Hepatic stellate cell (primary cell): ENCODE measurements around the gene COMMD2.

ENCODE experiments used
- DNase-seq: peaks from one replicate; pipeline ENCODE4 v3.0.0; 2011; ENCODE audit warnings: low spot score

Gene COMMD2

DNA sequence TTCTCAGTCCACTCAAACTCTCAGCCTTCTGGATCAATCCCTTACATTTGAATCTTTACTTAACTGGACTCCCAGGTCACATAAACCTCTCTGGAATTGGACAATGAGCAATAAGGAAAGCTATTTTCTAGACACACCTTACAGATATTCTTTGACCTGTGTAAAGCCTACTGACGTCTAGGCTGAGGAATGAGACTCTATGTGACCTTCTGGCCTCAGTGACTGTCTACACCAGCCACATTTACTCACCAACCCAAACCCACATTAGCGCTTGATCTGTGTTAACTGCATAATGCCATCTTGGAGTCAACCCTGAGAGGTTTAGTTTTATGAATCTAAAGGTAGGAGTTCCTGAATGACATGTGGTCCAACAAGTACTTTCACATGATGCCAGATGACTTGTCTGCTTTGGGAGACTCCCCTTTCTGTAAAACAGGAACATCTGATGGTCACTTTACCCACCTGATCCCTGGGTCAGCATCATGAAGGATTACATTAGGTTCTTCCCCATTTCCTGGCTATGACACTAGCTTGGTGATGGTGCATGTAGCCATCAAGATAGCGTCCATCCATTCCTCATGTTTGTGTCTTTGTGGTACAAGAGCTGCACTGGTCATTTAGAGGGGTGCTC is 11.4 kb upstream of the COMMD2 start:
- no peak for DNase-seq

GRCh38 chr3:149753717-149754116 is 1.4 kb upstream of the COMMD2 start:
- DNase-seq, result no peak

DNA sequence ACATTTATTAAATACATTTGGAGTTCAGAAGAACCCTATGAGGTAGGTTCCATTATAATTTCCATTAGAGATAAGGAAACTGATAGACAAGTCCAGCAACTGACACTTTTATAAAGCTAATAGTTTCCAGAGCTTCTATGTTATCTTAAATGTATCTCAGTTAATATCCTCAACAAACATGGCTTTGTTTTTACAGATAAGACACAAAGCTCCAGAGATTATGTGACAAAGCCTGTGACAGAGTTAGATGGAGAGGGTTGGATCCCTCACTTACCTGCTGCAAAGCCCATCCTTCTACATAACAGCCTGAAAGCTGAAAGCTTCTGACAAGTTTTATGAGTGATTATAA is 473 bp upstream of the COMMD2 start:
- DNase-seq, result no peak

GRCh38 chr3:149751551-149751950 is 738 bp downstream of the COMMD2 start:
- no peak for DNase-seq

- DNase-seq, result no peak
Measured at GRCh38 chr3:149744606-149745005, 7.7 kb downstream of the COMMD2 start.

GRCh38 chr3:149744151-149744550 is 8.1 kb downstream of the COMMD2 start:
- DNase-seq, result no peak

GRCh38 chr3:149739396-149739795 is 12.9 kb downstream of the COMMD2 start:
- DNase-seq, result no peak

GRCh38 chr3:149738876-149739275 is 13.4 kb downstream of the COMMD2 start:
- no peak for DNase-seq

DNA sequence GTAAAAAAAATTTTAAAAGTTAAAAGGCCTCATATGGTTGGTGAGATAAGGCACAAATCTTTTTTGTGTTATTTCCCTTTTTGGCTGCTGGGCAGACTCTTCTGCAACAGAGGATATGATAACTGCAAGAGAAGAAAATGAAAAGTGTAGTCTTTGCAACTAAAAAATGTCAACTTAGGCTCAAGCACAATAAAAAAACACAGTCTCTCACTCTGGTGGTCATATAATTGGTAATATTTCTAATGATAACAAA is 15.4 kb downstream of the COMMD2 start:
- DNase-seq, result no peak

- peak; percentile 26 for DNase-seq
Measured at GRCh38 chr3:149736175-149736952, 15.9 kb downstream of the COMMD2 start.

DNA sequence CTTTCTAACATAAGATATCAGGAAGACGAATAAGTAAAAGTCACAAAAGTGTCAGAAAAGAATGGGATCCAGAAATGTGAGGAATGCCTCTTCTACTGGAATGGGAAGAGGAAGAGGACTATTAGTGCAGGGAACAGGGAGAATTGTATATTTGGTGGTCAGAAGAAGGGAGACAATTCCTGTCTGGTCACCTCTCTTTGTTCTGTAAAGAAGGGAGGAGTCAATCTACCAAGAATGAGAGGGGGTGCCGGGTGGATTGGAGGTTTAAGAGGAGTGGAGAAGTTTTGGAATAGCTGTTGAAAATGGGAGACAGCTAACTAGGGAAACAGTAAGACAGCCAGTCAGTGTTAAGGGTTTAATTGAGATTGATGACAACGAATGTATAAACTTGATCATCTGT is 20.1 kb downstream of the COMMD2 start:
- no peak for DNase-seq

GRCh38 chr3:149727656-149728055 is 24.6 kb downstream of the COMMD2 start:
- no peak for DNase-seq

- DNase-seq, result no peak
Measured at GRCh38 chr3:149726716-149727407, 25.4 kb downstream of the COMMD2 start.

DNA sequence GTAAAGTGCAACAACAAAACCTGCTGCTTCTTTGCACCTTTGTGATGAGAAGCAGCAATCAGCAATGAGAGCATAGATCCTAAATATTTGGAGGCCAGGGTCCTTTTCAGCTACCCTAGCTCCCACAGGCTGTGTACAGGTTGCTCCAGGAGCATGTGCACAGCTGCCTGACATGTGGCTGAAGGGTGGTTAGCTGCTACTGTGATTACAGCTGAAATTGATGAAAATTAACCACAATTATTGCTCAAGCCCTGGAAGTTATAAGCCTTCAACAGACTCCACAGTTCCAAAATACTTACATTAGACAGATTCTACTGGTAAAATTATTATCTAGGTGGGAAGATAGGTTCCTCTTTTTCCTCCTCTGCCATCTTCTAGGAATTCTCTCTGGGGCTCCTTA is 28.5 kb downstream of the COMMD2 start:
- no peak for DNase-seq

DNA sequence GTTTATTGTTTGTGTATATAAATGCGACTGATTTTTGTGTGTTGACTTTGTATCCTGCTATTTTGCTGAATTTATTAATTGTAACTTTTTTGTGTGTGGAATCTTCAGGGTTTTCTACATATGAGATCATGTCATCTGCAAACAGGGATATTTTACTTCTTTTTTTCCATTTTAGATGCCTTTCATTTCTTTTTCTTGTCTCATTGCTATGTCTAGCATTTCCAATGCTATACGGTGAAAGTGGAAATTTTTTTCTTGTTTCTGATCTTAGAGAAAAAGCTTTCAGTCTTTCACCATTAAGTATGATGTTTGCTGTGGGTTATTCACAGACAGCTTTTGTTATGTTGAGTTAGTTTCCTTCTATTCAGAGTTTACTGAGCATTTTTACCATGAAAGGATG is 31.4 kb downstream of the COMMD2 start:
- DNase-seq, result no peak

GRCh38 chr3:149717391-149718056 is 34.8 kb downstream of the COMMD2 start:
- DNase-seq, result peak; percentile 39

- no peak for DNase-seq
Measured at GRCh38 chr3:149716984-149717383, 35.3 kb downstream of the COMMD2 start.

DNA sequence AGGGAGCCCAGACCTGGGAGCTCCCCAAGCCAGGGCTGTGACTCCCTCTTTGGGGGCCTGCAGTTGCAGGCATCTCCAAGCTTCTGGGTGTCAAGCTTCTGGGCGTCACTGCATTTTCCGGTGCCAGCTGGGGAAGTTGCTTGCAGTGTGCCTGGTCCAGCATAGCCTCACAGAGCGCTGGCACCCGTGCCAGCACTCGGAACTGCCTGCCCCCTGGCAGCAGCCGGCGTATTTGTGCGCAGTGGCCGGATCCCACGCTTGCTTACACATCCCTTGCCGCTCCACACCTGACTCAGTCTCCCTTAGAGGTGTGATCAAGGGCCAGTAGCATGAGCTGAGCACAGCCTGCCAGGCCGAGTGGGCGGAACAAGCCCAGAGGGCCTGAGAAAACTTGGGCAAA is 37.0 kb downstream of the COMMD2 start:
- DNase-seq, result no peak

- no peak for DNase-seq
Measured at GRCh38 chr3:149713730-149714654, 38.3 kb downstream of the COMMD2 start.

DNA sequence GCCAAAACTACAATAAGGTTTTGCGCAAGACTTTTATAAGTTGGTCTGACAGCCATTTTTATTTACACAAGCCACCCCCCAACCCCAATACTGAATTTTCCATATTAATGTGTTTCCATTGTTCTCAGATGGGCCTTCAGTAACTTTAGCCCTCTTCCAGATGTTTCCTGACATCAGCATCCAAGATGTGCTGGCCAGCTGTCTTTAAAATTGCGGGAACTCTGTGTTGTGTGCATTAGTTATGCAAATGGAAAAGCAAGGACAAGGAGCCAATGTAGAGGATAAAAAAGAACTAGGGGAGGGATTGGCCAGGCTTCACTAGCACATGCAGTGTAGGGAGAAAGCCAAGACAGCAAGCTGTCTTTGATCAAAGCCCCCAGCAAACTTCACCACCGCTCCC is 45.4 kb downstream of the COMMD2 start:
- DNase-seq, result no peak

- no peak for DNase-seq
Measured at GRCh38 chr3:149705416-149705815, 46.9 kb downstream of the COMMD2 start.

DNA sequence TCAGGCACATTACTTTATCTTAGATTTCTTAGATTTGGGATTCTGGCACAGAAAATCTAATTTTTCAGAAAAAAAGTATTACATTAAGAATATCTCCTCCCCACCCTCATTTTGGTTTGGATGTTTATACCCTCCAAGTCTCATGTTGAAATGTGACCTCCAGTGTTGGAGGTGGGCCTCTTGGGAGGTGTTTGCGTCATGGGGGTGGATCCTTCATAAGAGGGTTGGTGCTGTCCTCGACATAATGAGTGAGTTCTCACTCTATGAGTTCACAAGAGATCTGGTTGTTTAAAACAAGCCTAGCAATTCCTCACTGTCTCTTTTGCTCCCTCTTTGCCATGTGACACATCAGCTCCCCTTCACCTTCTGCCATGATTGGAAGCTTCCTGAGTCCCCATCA is 48.8 kb downstream of the COMMD2 start:
- no peak for DNase-seq
